Testis (tissue), 2 donors: ENCODE results near the gene EAPP.
"Not testable (repeated sequence)": the region's sequence is repeated elsewhere in the genome, so short reads cannot be mapped to it uniquely, and the experiment has no call there.

Source experiments
- POLR2A ChIP-seq: fragments of 450-650 bp; IDR thresholded peaks from one replicate; pipeline ENCODE4 v1.6.1; 2017; ENCODE audit warnings: antibody characterized with exemption, mild to moderate bottlenecking, moderate library complexity
- TF ChIP-seq, protein P1 (sequence below), 3 experiments: fragments of 450-650 bp in 2 of 3; fragments of 200-600 bp in 1 of 3; sonication (generic) in 1 of 3; IDR thresholded peaks; one replicate each; pipeline ENCODE4 v1.5.1; 2016 to 2019; ENCODE audit warnings: antibody characterized with exemption in 3 of 3, mild to moderate bottlenecking in 2 of 3, moderate library complexity in 1 of 3

DNA sequence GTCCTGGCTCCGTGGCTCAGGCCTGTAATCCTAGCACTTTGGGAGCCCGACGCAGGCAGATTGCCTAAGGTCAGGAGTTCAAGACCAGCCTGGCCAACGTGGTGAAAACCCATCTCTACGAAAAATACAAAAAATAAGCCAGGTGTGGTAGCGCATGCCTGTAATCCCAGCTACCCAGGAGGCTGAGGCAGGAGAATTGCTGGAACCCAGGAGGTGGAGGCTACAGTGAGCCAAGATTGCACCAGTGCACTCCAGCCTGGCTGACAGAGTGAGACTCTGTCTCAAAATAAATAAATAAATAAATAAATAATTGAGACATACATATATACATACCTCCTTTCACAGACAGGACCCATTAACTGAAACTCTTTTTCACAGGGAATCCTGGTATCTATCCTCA is 1.4 kb downstream of the EAPP start:
- TF ChIP-seq, protein P1, sequence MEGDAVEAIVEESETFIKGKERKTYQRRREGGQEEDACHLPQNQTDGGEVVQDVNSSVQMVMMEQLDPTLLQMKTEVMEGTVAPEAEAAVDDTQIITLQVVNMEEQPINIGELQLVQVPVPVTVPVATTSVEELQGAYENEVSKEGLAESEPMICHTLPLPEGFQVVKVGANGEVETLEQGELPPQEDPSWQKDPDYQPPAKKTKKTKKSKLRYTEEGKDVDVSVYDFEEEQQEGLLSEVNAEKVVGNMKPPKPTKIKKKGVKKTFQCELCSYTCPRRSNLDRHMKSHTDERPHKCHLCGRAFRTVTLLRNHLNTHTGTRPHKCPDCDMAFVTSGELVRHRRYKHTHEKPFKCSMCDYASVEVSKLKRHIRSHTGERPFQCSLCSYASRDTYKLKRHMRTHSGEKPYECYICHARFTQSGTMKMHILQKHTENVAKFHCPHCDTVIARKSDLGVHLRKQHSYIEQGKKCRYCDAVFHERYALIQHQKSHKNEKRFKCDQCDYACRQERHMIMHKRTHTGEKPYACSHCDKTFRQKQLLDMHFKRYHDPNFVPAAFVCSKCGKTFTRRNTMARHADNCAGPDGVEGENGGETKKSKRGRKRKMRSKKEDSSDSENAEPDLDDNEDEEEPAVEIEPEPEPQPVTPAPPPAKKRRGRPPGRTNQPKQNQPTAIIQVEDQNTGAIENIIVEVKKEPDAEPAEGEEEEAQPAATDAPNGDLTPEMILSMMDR (IDR thresholded peaks at IDR 0.05): not testable (repeated sequence)
- not testable (repeated sequence) for TF ChIP-seq POLR2A
